ENCODE data around the gene CFAP161.

GRCh38 chr15:81106560-81106959 is 27.5 kb upstream of the CFAP161 start:
- no peak for TF ChIP-seq TCF7L2 (IDR thresholded peaks at IDR 0.05; ENCODE audit: borderline replicate concordance, low read depth, low read length)
- TF ChIP-seq CTCF (tag by site-specific recombination; IDR thresholded peaks at IDR 0.05): peak; percentile 60
- no peak for TF ChIP-seq ZNF791 (tag by site-specific recombination; IDR thresholded peaks at IDR 0.05)
- TF ChIP-seq ZNF785 (tag by site-specific recombination; IDR thresholded peaks at IDR 0.05): no peak
- TF ChIP-seq ZNF239 (tag by site-specific recombination; IDR thresholded peaks at IDR 0.05): no peak

Measured in HEK293 (cell line).